NCI-H1436 (cell line): ENCODE data around the gene RCC1.
"Not testable (repeated sequence)": the region's sequence is repeated elsewhere in the genome, so short reads cannot be mapped to it uniquely, and the experiment has no call there.

Experiments used
- DNase-seq: peaks from one replicate; lab custom pipeline; 2025; lab: John Stamatoyannopoulos, UW

The RCC1 gene, protein sequence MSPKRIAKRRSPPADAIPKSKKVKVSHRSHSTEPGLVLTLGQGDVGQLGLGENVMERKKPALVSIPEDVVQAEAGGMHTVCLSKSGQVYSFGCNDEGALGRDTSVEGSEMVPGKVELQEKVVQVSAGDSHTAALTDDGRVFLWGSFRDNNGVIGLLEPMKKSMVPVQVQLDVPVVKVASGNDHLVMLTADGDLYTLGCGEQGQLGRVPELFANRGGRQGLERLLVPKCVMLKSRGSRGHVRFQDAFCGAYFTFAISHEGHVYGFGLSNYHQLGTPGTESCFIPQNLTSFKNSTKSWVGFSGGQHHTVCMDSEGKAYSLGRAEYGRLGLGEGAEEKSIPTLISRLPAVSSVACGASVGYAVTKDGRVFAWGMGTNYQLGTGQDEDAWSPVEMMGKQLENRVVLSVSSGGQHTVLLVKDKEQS

DNA sequence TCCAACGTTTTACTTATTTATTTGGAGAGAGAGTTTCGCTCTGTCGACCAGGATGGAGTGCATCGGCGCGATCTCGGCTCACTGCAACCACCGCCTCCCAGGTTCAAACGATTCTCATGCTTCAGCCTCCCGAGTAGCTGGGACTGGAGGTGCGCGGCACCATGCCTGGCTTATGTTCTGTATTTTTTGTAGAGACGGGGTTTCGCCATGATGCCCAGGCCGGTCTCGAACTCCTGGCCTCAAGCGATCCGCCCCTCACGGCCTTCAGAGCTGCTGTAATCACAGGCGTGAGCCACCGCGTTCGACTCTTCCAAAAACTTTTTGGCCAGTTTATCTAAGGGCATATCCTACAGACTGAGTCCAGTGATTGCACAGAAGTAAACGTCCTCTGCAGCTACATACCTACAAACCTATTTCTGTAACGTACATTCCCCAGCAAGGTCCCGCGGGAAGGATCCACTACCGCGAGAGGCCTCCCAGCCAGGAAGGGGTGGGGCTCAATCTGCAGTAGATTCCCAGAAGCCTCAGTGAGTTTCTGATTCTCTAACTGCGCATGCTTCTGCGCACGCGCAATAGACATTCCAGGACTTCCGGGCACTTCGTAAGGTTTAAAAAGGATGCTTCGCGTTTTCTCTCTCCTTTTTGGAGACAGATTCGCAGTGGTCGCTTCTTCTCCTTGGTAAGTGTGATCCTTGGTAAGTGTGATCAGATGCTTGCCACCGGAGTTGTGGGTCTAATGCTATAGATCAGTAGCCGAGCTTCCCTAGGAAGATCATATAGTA lies at the start of gene RCC1:
TSS of gene RCC1 (plus strand) at position 638 of the 782 bp plus-strand sequence. CDS start 23,824 bp downstream, outside the sequence.
- DNase-seq, result peak; percentile 98

DNA sequence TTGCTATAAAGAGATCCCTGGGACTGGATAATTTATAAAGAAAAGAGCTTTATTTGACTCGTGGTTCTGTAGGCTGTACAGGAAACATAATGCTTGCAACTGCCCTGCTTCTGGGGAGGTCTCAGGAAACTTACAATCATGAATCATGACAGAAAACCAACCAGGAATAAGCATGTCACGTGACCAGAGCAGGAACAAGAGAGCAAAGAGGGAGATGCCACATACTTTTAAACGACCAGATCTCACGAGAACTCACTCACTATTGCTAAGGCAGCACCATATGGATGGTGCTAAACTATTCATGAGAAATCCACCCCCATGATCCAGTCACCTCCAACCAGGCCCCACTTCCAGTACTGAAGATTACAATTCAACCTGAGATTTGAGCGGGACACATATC lies 49.8 kb upstream of the RCC1 start:
- no peak for DNase-seq

GRCh38 chr1:28457678-28458077 lies 48.2 kb upstream of the RCC1 start:
- no peak for DNase-seq

DNA sequence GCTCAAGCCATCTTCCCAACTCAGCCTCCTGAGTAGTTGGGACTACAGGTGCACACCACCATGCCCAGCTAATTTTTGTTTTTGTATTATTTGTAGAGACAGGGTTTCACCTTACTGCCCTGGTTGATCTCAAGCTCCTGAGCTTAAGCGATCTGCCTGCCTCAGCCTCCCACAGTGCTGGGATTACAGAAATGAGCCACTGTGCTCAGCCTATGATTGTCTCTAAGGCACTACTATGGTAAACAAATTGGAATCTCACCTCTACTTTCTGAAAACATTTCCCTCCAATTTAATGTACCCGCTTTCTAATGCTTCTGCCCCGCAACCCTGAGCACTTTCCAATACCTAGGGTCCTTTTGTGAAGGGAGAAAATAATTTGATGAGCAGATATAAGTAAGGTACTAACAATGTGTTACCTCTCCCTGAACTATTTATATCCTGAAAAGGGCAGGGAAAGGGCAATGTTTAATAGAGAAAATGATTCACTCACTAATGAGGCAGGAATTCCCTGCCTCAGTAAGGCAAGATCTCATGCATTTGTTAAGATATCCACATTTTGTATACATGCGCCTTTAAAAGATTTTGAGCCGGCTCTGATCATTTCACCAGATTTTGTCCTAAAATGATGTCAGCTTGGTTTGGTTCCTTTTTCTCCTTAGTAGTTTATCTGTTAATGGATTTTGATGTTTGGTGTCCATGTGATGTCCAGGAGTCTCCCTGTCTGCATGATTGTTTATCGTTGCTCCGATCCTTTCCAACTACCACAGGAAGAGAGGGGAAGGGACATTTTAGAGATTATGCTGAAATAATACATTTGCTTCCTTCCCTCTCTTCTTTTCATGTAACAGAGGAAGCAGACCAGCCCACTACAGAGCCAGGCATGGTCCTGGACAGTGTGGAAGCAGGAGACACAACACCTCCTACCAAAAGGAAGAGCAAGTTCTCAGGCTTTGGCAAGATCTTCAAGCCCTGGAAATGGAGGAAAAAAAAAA lies 47.3 kb upstream of the RCC1 start:
- DNase-seq, result no peak

- no peak for DNase-seq
These were observed 39.5 kb upstream of the RCC1 start for GRCh38 chr1:28466226-28466778.

DNA sequence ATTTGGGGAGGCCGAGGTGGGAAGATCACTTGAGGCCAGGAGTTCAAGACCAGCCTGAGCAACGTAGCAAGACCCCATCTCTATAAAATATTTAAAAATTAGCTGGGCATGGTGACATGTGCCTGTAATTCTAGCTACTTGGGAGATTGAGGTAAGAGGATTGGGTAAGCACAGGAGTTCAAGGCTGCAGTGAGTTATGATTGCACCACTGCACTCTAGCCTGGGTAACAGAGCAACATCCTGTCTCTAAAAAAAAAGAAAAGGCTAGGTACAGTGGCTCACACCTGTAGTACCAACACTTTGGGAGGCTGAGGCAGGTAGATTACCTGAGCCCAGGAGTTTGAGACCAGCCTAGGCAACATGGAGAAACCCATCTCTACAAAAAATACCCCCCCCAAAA lies 35.7 kb upstream of the RCC1 start:
- DNase-seq, result no peak

GRCh38 chr1:28479497-28479896 lies 26.3 kb upstream of the RCC1 start:
- DNase-seq, result not testable (repeated sequence)

DNA sequence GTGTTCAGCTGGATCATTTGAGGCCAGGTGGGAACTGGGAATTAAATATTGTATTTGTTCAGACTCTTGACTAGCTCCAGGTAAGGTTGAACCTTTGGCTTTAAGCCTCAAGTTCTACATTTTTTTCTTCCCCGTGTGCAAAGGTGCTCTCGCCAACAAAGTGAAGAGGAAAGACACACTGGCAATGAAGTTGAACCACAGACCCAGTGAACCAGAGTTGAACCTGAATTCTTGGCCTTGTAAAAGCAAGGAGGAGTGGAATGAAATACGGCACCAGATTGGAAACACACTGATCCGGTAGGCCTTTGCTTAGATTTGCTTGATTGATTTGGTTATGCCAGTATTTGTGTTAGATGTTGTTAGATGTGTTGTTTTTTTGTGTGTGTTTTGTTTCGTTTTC lies 25.5 kb upstream of the RCC1 start:
- DNase-seq, result no peak

DNA sequence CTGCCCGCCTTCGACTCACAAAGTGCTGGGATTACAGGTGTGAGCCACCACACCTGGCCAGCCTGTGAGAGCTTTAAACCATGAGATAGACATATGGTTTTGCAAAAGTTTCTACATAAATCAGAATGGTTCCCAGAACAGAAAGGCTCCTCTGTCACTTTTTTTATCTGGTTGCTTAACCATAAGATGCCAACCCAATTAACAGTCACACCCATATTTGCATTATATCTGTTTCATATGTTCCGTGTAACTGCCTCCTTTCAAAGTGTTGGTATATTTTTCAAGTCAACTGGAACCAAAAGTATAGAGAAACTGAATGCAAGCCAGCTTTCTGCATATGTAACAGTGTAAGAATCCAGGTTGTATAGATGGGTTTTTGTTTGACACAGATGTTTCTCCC lies 23.7 kb upstream of the RCC1 start:
- DNase-seq, result no peak

- DNase-seq, result no peak
These were observed 23.1 kb upstream of the RCC1 start for GRCh38 chr1:28482702-28483101.

DNA sequence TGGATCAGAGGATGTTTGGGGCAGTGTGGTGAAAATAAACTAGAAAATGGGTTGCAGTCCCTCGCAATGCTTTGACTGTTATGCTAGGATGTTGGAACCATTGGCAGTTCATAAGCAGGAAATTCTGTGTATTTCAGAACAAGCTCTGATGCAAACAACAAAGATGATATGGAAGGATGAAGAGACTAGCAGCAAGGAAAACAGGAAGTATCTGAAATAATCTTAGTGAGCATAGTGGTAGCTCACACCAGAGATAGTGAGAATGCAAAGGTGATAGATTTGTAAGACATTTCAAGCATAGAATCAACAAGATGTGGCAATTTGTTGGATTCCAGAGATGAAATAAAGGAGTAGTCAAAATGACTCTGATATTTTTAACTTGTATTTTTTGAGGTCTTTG lies 11.1 kb upstream of the RCC1 start:
- no peak for DNase-seq

DNA sequence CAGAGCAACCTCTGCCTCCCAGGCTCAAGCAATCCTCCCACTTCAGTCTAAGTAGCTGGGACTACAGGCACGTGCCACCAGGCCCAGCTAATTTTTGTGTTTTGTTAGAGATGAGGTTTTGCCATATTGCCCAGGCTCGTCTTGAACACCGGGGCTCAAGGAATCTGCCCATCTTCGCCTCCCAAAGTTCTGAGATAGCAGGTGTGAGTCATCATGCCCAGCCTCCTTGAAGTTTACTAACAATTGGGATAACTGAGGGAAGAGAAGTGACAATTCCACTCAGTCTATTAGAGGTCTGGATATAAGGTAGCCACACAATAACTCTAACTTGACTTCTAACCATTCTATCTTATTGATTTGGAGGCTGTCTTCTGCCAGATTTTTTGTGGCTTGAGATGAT lies 6.3 kb upstream of the RCC1 start:
- no peak for DNase-seq

GRCh38 chr1:28501925-28502324 lies 3.9 kb upstream of the RCC1 start:
- no peak for DNase-seq

DNA sequence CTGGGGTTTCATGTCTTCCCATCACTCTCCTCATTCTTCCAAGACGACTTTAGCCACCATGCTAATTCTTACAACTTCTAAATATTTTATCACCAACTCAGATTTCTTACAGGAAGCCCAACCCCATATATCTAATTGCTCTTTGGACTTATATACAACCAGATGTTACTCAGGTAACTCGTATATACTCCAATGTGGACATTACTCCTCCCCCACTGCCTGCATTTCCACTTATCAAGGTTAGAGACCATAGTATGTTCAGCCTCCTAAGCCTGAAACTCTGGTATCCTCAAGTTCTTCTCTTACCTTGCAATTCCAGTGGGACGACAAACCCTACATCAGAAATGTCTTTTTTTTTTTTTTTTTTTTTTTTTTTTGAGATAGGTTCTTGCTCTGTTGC lies 2.7 kb upstream of the RCC1 start:
- DNase-seq, result no peak

DNA sequence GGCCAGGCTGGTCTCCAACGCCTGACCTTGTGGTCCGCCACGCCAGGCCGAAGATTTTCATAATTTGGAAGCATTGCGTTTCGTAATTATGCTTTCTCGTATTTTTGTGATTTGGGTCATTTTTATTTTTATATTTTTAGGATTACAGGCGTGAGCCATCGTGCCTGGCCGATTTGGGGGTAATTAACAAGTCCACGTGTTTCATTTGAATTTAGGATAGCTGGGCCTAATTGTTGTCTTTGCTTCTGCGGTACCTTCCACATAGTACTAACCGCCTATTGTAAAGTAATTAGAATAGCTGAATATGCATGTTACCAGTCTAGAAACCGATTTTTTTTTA lies 1.0 kb downstream of the RCC1 start:
- DNase-seq, result no peak

DNA sequence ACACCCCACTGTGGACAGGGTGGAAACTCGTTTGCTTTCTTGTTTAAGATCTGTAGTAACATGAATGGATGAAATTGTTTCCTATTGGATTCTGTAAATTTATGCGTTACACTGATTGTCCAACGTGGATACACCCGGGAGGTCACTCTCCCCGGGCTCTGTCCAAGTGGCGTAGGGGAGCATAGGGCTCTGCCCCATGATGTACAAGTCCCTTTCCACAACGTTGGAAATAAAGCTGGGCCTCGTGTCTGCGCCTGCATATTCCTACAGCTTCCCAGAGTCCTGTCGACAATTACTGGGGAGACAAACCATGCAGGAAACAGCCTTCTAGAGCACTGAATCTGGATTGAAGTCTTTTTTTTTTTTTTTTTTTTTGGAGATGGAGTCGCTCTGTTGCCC lies 1.4 kb downstream of the RCC1 start:
- no peak for DNase-seq

GRCh38 chr1:28507646-28508434 lies 2.0 kb downstream of the RCC1 start:
- DNase-seq, result no peak

GRCh38 chr1:28508435-28508754 lies 2.6 kb downstream of the RCC1 start:
- DNase-seq, result no peak

DNA sequence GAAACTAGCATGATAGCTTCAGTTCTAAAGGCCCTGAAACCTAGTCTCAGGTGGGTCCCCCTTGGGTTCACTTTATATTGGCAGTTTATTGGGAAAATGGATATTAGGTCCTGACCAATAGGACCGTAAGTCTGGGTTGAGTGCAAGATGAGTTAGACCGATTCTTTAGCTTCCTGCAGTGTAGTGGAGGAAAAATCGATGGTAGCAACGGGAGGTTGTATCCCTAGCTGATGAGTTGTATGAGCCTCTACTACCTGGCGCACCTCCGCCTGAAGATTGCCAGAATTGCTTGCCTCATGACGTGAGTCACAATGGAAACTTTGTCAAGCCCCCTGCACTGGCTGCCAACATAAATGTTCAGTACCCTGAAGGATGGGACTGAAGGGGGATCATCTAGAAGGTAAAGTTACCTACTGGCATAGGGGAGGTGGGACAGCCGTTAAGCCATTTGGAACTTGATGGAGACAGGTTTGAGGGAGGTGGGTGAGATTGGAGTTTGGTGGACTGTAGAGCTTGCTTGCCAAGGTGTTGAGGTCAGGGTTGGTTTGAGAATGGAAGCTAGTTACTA lies 3.9 kb downstream of the RCC1 start:
- no peak for DNase-seq

DNA sequence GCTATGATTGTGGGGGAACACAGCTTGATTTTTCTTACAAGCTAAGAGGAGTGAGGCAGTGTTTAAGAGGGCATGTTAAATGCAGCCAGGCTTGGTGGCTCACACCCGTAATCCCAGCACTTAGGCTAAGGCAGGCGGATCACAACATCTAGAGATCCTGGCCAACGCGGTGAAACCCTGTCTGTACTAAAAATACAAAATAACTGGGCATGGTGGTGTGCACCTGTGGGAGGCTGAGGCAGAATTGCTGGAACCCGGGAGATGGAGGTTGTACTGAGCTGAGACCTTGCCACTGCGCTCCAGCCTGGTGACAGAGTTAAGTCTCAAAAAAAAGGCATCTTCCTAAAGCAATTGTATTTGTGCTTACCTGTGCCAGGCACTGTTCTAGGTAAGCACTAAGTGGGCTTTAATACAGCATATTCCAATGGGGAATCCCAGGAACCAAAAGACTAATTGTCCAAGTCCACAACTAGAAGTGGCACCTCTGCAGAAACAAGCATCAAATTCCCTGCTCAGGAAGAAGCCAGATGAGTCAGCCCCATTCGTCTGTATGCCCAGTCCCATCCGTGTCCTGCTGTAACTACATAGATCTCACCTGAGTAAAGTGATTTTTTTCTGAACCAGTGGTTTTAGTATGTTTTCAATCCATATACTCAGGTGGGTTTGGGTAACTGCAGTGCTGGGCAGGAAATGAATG lies 4.6 kb downstream of the RCC1 start:
- no peak for DNase-seq
